Muscle of back (tissue), 10 donors: ENCODE results near the gene CA12. TPM values are rescaled to one million over a fixed set of nuclear protein-coding genes. Genes with fewer than 3 reads are reported as not detected.

Experiments used
- polyA plus RNA-seq, 10 donors: library from polyadenylated mRNA; unstranded; fragments of 120-200 nt; gene quantifications; one replicate each; pipeline ENCODE4 v1.2.1, GENCODE V29; 2013; ENCODE audit not compliant: insufficient read length in 10 of 10

Gene CA12
- polyA plus RNA-seq, 10 donors = 0.39 to 1.9 (median 1.0) TPM

Other genes with a start within 250 kb of the CA12 start
- 10 to 100 TPM; 56.0 to 65.2 (median 62.0) TPM for gene RPS27L, start 224.4 kb downstream of the CA12 start, polyA plus RNA-seq
- 10 to 100 TPM; 17.8 to 30.0 (median 22.3) TPM for gene RAB8B, start 192.2 kb downstream of the CA12 start, polyA plus RNA-seq
- gene APH1B, start 104.2 kb downstream of the CA12 start, polyA plus RNA-seq = 10 to 100 TPM in 8 of 10 donors, 1 to 10 TPM in 2; 8.8 to 14.8 (median 12.1) TPM
- gene USP3, start 122.7 kb upstream of the CA12 start, polyA plus RNA-seq = 10 to 100 TPM; 15.2 to 31.4 (median 21.7) TPM
- 10 to 100 TPM; 17.1 to 32.8 (median 27.6) TPM for gene FBXL22, start 215.5 kb upstream of the CA12 start, polyA plus RNA-seq